Neuronal stem cell (in vitro differentiated cells): ENCODE data around the gene MAP3K20.

Experiments
- DNase-seq: peaks from one replicate; pipeline ENCODE4 v3.0.0-alpha.2; 2013; ENCODE audit warnings: low spot score
- H2AFZ ChIP-seq: one replicate; pipeline ENCODE4 v1.6.1; 2013; ENCODE audit warnings: mild to moderate bottlenecking, low read length, inconsistent platforms
- H2AK5ac ChIP-seq: 2 replicates; pipeline ENCODE4 v1.6.1; 2013; ENCODE audit warnings: low read depth, mild to moderate bottlenecking, inconsistent platforms, low read length, moderate library complexity, mixed read lengths
- H2BK120ac ChIP-seq: 2 replicates; pipeline ENCODE4 v1.6.1; 2013; ENCODE audit warnings: low read depth, mild to moderate bottlenecking, inconsistent platforms, low read length, moderate library complexity, mixed read lengths
- H2BK12ac ChIP-seq: one replicate; pipeline ENCODE4 v1.6.1; 2013; ENCODE audit warnings: low read length, inconsistent platforms
- H2BK15ac ChIP-seq: 2 replicates; pipeline ENCODE4 v1.6.1; 2013; ENCODE audit warnings: mild to moderate bottlenecking, low read length, inconsistent platforms, mixed read lengths
- H2BK5ac ChIP-seq: one replicate; pipeline ENCODE4 v1.6.1; 2013; ENCODE audit warnings: inconsistent platforms, mild to moderate bottlenecking, low read length, moderate library complexity
- H3K14ac ChIP-seq: one replicate; pipeline ENCODE4 v1.6.1; 2013; ENCODE audit warnings: low read length, inconsistent platforms
- H3K18ac ChIP-seq: 2 replicates; pipeline ENCODE4 v1.6.1; 2013; ENCODE audit warnings: low read length, inconsistent platforms
- H3K23ac ChIP-seq: 2 replicates; pipeline ENCODE4 v1.6.1; 2013; ENCODE audit warnings: low read depth, mild to moderate bottlenecking, mixed read lengths, low read length, inconsistent platforms; ENCODE audit not compliant: poor library complexity
- H3K27ac ChIP-seq: replicated peaks from 3 replicates; pipeline ENCODE4 v1.5.1; 2013; ENCODE audit warnings: low read length, inconsistent platforms
- H3K27me3 ChIP-seq, 3 experiments: 2 replicates each; pipeline ENCODE4 v1.6.1; 2013; ENCODE audit warnings: low read length in 3 of 3, mild to moderate bottlenecking in 2 of 3, inconsistent platforms in 1 of 3, low read depth in 1 of 3, mixed read lengths in 1 of 3, moderate library complexity in 1 of 3; ENCODE audit not compliant: control insufficient read depth in 3 of 3, insufficient read depth in 3 of 3
- H3K36me3 ChIP-seq, 2 donors: replicated peaks in 1 of 2; 2 replicates each; pipeline ENCODE4 v1.6.1; 2013; ENCODE audit warnings: low read length in 2 of 2; ENCODE audit not compliant: control insufficient read depth in 2 of 2, insufficient read depth in 2 of 2
- H3K4ac ChIP-seq: 2 replicates; pipeline ENCODE4 v1.6.1; 2013; ENCODE audit warnings: inconsistent platforms, mild to moderate bottlenecking, low read length, moderate library complexity
- H3K4me1 ChIP-seq, 2 donors: 1 replicate in 1 of 2; 2 replicates in 1 of 2; pipeline ENCODE4 v1.6.1; 2013; ENCODE audit warnings: low read length in 2 of 2, low read depth in 1 of 2; ENCODE audit not compliant: control insufficient read depth in 2 of 2, insufficient read depth in 1 of 2
- H3K4me2 ChIP-seq: one replicate; pipeline ENCODE4 v1.6.1; 2013; ENCODE audit warnings: mild to moderate bottlenecking, low read length, inconsistent platforms; ENCODE audit not compliant: insufficient read depth, poor library complexity, severe bottlenecking
- H3K4me3 ChIP-seq, 2 donors: 2 replicates each; pipeline ENCODE4 v1.5.1; 2013; ENCODE audit warnings: low read length in 2 of 2, mild to moderate bottlenecking in 2 of 2, inconsistent platforms in 1 of 2, moderate library complexity in 1 of 2
- H3K79me1 ChIP-seq: one replicate; pipeline ENCODE4 v1.6.1; 2013; ENCODE audit warnings: low read depth, mild to moderate bottlenecking, inconsistent platforms, low read length, moderate library complexity
- H3K9ac ChIP-seq: one replicate; pipeline ENCODE4 v1.6.1; 2013; ENCODE audit warnings: mild to moderate bottlenecking, low read depth, low read length, inconsistent platforms; ENCODE audit not compliant: poor library complexity
- H3K9me3 ChIP-seq, 2 donors: replicated peaks in 1 of 2; 2 replicates each; pipeline versions ENCODE3 to v1.6.1; 2013; ENCODE audit warnings: low read length in 2 of 2, mild to moderate bottlenecking in 2 of 2, inconsistent platforms in 1 of 2, low read depth in 1 of 2, mixed read lengths in 1 of 2, moderate library complexity in 1 of 2; ENCODE audit not compliant: control insufficient read depth in 2 of 2, insufficient read depth in 1 of 2
- H4K8ac ChIP-seq: one replicate; pipeline ENCODE4 v1.6.1; 2013; ENCODE audit warnings: low read depth, mild to moderate bottlenecking, inconsistent platforms, low read length, moderate library complexity
- H4K91ac ChIP-seq: one replicate; pipeline ENCODE4 v1.6.1; 2013; ENCODE audit warnings: low read length, low read depth, mild to moderate bottlenecking, inconsistent platforms; ENCODE audit not compliant: poor library complexity
- WGBS, 2 donors: extraction: QIAGEN DNeasy Blood & Tissue Kit; methylation state at CpG; one replicate each; pipeline ENCODE4 v1.1.7; 2013; ENCODE audit warnings: missing lambda C conversion rate in 2 of 2, mixed read lengths in 1 of 2; ENCODE audit not compliant: insufficient read length in 2 of 2, insufficient replicate concordance in 1 of 2; ENCODE audit errors: extremely low coverage in 2 of 2; 5-methylcytosine and 5-hydroxymethylcytosine counted together

MAP3K20 gene

DNA sequence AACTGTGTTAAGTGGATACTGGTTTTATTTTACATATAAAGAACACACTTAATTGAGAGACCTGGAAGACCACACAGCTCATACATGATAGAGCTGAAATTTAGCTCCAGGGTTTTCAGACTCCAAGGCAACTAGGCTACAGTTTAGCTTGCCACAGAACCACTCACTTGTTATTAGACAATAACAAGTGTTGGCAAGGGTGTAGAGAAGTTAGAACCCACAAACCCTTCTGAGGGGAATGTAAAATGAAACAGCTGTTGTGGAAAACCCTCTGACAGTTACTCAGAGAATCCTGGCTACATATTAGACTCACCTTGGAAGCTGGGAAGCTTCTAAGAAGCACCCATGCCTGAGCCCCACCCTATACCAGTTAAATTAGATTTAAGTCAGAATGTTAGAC, 75.3 kb downstream of the MAP3K20 start:
- H3K4ac ChIP-seq = no peak overlapping the region
- no peak overlapping the region for H2AFZ ChIP-seq
- H3K4me1 ChIP-seq = peaks cover 0 to 6% of the 10 kb centered on the region in 2 donors
- no peaks in the 10 kb centered on the region for H3K79me1 ChIP-seq
- H3K14ac ChIP-seq = no peak overlapping the region
- no peak overlapping the region for H2BK5ac ChIP-seq
- DNase-seq = no peak
- peaks cover 0 to 2% of the 10 kb centered on the region in 2 donors for H3K9me3 ChIP-seq
- no peak overlapping the region for H3K4me3 ChIP-seq
- H3K23ac ChIP-seq = no peak overlapping the region
- H2BK15ac ChIP-seq = no peak overlapping the region
- H4K8ac ChIP-seq = no peak overlapping the region
- no peak overlapping the region for H3K27ac ChIP-seq
- no peaks in the 10 kb centered on the region for H3K36me3 ChIP-seq
- H3K4me2 ChIP-seq = no peak overlapping the region
- H2BK12ac ChIP-seq = no peak overlapping the region
- no peaks in the 10 kb centered on the region for H3K27me3 ChIP-seq
- H4K91ac ChIP-seq = no peak overlapping the region
- H2BK120ac ChIP-seq = no peak overlapping the region
- no peak overlapping the region for H3K9ac ChIP-seq
- no peak overlapping the region for H2AK5ac ChIP-seq
- no peak overlapping the region for H3K18ac ChIP-seq

DNA sequence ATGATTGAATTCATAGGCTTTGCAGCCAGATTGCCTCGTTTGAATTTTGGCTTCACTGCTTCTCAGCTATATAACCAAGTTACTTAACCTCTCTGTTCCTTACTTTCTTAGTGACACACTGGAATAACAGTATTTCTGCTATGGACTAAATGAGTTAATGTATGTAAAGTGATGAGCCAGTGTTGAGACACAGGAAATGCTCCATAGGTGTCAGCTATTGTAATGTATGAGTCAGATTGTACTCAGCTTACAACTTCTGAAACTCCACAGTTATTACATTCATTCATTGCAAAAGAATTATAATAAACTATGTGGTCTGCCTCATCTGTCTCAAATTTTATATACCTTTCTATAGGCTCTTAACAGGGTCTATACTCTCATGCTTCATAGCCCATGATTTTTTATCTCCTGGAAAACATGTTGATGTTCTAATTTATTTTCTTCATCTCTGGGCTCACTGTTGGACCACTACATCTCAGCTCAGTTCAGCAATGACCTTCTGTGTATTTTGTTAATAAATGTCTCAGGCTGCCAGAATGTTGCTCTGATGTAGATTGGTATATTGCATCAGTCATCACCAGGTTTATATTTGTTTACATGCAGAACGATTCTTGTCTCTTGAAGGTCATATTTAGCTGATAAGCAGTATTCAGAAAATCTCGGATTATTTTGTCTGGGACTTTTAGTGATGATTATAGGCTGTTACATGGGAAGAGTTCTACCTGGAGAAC, 76.2 kb downstream of the MAP3K20 start:
- H3K4me3 ChIP-seq = no peak overlapping the region
- no peaks in the 10 kb centered on the region for H3K27me3 ChIP-seq

DNA sequence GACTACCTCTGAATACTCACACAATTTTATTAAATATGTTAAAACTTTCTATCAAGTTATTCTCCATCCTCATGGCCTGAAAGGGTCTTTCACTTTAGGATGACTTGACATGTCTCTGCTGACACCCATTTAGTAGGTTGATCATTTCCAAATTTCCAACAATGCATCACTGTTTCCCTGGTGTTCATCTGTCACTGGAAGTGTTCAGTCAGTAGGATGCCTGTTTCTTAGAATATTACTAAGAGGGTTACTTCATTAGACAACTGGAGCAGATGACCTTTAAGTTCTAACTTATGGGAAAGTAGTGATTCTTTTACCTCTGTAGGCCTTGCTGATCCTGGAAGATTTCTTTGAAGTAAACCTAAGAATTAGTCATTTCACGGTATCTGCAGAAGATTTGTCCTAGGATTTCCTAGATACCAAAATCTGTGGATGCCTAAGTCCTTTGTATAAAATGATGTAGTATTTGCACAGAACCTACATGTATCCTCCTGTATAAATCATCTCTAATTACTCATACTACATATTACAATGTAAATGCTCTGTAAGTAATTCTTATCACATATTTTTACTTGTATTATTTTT, 77.7 kb downstream of the MAP3K20 start:
- no CpG with 5 or more reads among the region's 1 CpG for WGBS, 2 donors
- Histone ChIP-seq H3K4me3 (no peak overlapping the region), H3K9me3 (peaks cover 2 to 8% of the 10 kb centered on the region in 2 donors), H2AK5ac (no peak overlapping the region), H3K4me2 (no peak overlapping the region), H3K79me1 (no peaks in the 10 kb centered on the region), H4K8ac (no peak overlapping the region), H4K91ac (no peak overlapping the region), H3K4ac (no peak overlapping the region), H3K14ac (no peak overlapping the region), H3K27ac (no peak overlapping the region), H3K4me1 (peaks cover 0 to 6% of the 10 kb centered on the region in 2 donors), H3K36me3 (no peaks in the 10 kb centered on the region), H3K18ac (no peak overlapping the region), H3K9ac (no peak overlapping the region), H3K27me3 (no peaks in the 10 kb centered on the region), H2BK5ac (no peak overlapping the region), H2BK12ac (no peak overlapping the region), H3K23ac (no peak overlapping the region), H2AFZ (no peak overlapping the region), H2BK15ac (no peak overlapping the region), H2BK120ac (no peak overlapping the region)
- no peak for DNase-seq

More for the DNA sequence above, 76.2 kb downstream of the MAP3K20 start:
- Histone ChIP-seq H2AK5ac (no peak overlapping the region), H2BK5ac (no peak overlapping the region), H3K14ac (no peak overlapping the region), H3K4me2 (no peak overlapping the region), H2BK12ac (no peak overlapping the region), H3K18ac (no peak overlapping the region), H3K27ac (no peak overlapping the region), H3K9ac (no peak overlapping the region), H4K8ac (no peak overlapping the region), H2BK15ac (no peak overlapping the region), H3K79me1 (no peaks in the 10 kb centered on the region), H4K91ac (no peak overlapping the region), H3K4ac (no peak overlapping the region), H2AFZ (no peak overlapping the region), H2BK120ac (no peak overlapping the region), H3K9me3 (peaks cover 2 to 8% of the 10 kb centered on the region in 2 donors), H3K36me3 (no peaks in the 10 kb centered on the region), H3K23ac (no peak overlapping the region), H3K4me1 (peaks cover 0 to 6% of the 10 kb centered on the region in 2 donors)
- WGBS, 2 donors = no CpG with 5 or more reads among the region's 3 CpGs
- DNase-seq = no peak

DNA sequence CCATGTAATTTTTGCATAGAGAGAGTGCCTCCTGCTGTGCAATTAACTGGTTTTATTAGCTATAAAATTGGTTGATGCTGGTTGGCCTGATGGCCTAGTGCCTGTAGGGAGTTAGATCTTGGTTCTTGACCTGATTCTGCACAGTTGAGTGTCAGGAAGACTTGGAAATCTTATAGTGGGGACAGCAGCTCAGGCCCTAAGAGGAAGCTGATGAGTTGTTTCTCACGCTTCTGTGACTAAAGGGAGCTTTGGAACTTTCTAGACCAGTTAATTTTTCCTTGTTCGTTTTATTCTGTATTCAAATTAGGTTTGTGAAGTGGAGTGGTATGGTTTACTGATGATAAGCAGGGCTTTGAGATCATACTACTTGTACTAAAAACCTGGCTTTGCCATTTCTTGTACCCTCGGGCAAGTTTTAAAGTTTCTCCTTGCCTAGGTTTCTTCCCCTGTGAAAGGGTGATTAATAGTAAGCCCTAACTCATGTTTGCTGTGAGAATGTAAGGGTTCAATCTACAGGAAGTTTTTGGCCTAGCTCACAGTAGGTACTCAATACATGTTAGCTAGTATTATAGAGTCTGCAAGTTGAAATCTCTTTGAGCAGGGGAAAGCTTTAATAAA, 82.1 kb downstream of the MAP3K20 start:
- H3K4ac ChIP-seq = no peak overlapping the region
- H3K4me2 ChIP-seq = no peak overlapping the region
- no peak overlapping the region for H3K9ac ChIP-seq
- H3K4me1 ChIP-seq = peaks cover 4 to 12% of the 10 kb centered on the region in 2 donors
- no peak overlapping the region for H4K8ac ChIP-seq
- WGBS, 2 donors = no CpG with 5 or more reads among the region's 3 CpGs
- no peak overlapping the region for H3K18ac ChIP-seq
- H2BK120ac ChIP-seq = no peak overlapping the region
- no peak overlapping the region for H3K4me3 ChIP-seq
- no peak overlapping the region for H2AFZ ChIP-seq
- no peaks in the 10 kb centered on the region for H3K27me3 ChIP-seq
- no peak overlapping the region for H2BK12ac ChIP-seq
- H3K14ac ChIP-seq = no peak overlapping the region
- no peak overlapping the region for H2BK5ac ChIP-seq
- peaks cover 2 to 8% of the 10 kb centered on the region in 2 donors for H3K9me3 ChIP-seq
- no peak overlapping the region for H2BK15ac ChIP-seq
- no peak overlapping the region for H2AK5ac ChIP-seq
- H3K79me1 ChIP-seq = no peaks in the 10 kb centered on the region
- H4K91ac ChIP-seq = no peak overlapping the region
- H3K23ac ChIP-seq = no peak overlapping the region
- no peak overlapping the region for H3K27ac ChIP-seq
- no peak for DNase-seq
- H3K36me3 ChIP-seq = no peaks in the 10 kb centered on the region
